Activated T-cell treated with anti-CD3 and anti-CD28 coated beads for 4 hours (primary cell): ENCODE results near the gene TMF1.

Experiments
- DNase-seq: peaks from one replicate; pipeline ENCODE4 v3.0.0-alpha.2; 2020

TMF1 gene

DNA sequence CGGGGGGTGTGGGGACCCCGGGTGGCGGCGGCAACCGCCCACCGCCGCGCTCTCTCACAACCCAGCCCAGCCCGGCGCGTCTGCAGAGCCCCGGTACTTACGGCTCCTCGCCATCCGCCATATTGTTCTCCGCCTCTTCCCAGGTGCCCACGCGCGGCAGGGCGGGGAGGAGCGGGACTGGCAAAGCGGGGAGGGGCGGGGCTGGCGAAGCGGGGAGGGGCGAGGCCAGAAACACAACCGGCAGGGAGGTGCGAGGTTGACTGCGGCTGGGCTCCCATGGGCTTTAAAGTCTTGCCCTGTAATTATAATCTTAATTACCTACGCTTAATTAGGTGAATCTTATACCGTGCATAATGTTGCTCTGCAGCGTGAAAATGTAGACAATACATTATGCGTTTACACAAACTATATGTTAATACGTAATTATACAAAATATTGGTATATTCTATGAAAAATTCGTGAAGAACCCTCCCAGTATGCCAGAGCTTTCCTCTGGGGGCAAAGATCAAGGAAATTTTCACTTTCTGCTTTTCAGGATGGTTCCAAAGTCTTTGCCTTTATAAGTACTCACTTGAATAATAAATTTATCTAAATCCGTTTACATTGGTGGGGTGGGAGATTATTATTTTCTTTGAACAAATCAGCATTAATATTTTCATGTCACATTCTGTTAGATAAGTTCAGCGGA, 28.2 kb upstream of the TMF1 start, which contains the start of gene UBA3:
UBA3 (minus strand) TSS at position 133 of the 688 bp plus-strand sequence; CDS start at position 121, 12 bp downstream.
- peak; percentile 92 for DNase-seq

DNA sequence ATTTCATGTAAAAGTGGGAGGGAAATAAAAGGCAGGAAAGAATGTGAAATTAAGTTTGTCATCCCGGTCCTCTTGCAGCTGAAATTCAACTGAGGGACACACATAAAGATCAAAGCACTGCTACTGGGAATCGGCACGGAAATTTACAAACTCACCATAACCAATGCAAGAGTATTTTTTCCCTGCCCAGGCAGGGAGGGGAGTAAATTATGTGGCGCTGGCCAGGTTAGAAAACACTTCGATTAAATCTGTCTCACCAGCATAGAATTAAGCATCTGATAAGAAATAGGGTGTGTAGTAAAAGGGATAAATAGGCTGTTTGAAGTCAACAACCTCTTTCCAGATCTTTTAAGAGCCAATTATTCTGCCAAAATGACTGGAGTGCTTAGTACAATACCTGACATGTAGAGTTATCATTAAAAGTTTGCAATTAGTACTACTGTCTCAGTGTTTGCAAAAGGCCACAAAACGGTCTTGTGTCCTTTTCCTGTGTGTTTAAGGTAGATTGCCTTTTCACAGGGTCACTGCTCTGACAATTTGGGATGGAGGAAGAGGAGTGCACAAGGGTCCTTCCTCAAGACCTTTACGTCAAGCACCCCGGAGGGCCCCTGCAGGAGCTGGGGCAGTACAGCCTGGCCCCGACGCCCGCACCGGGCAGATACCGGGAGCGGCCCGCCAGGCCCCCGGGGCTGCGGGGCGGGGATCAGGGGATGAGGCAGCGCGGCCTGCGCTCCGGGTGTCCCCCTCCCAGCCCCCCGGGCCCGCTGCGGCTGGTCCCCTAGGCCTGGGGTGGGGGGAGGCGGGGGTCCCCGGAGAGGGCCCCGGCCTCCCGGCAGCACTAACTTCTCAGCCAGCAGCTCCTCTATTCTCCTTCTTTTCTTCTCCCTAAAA, 27.4 kb upstream of the TMF1 start:
- DNase-seq: no peak

DNA sequence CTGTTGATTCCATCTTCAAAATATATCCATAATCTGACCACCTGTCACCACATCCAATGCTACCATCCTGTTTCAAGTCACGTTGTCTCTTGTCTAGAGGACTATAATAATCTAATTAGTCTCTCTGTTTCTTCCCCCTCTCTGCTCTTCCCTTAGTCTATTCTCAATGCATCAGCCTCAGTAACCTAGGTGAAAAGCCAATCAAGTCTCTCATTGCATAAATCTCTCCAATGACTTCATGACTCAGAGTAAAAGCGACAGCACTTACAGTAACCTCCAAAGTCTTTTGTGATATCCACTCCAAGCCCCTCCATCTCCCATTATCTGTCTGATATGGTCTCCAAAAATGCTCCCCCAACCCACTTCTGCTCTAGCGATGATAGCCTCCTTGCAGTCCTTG, 20.8 kb upstream of the TMF1 start:
- no peak for DNase-seq

DNA sequence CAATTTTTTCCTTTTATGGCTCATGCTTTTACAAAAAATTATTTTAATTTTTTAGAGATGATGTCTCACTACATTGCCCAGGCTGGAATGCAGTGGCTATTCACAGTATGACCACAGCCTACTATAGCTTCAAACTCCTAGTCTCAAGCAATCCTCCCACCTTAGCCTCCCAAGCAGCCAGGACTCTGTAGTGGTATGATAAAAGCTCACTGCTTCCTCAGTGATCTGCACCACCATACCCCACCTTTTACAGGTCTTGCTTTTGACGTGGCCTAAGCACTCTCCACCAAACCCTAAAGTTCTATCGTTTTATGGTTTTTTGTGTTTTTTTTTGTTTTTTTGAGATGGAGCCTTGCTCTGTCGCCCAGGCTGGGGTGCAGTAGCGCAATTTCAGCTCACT, 14.0 kb upstream of the TMF1 start:
- DNase-seq: no peak

DNA sequence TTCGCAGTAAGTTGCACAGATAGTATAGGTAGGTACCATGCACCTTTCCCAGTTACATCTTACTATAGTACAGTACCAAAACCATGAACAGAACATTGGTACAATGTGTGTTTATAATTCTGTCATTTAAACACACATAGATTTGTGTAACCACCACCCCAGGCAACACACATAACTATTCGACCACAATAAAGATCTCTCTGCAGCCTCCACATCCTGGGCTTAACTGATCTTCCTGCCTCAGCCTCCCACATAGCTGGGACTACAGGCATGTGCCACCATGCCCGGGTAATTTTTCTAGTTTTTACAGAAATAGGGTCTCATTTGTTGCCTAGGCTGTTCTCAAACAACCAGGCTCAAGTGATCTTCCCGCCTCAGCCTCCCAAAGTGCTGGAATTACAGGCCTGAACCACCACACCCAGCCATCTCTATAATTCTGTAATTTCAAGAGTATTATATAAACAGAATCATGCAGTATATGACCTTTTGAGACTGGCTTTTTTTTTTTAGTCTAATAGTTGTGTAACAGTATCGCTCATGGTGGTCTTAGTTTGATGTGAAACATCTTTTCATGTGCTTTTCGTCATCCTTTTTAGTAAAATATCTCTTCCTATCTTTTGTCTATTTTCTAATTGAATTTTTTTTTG, 13.3 kb upstream of the TMF1 start:
- no peak for DNase-seq

DNA sequence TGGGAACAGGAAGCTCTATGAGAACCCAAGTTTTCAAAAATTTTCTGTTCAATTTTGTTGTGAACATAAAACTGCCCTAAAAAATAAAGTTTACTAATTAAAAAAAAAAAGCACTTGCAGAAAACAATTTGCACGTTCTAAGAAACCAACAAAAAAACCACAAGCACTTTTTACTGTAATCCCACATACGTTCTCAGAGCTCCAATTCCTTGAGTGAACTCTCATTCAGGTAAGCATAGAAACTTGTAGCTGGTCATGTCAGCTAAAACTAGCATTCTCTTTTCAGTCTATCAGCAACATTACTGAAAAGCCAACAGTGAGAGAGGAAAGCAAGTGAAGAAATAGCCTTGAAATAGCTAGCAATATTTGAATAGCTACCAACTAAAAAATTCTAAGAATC, 11.5 kb upstream of the TMF1 start:
- DNase-seq: no peak

DNA sequence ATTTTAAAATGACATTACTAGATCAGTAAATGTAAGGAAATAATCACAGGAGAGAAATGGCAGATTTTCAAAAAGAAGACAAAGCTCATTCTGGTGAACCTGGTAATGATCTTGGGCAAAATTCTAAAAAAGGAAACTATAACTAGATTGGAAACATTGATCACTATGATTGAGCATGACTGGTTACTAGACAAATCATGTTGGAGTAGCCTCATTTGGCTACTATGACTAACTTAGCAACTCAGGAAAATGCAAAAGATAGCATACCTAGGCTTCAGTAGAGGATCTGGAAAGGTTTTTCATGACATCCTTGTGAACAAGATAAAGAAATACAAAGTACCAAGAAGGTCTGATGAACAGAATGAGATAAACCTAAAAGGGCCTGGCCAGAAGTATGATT, 7.6 kb upstream of the TMF1 start:
- DNase-seq: no peak

DNA sequence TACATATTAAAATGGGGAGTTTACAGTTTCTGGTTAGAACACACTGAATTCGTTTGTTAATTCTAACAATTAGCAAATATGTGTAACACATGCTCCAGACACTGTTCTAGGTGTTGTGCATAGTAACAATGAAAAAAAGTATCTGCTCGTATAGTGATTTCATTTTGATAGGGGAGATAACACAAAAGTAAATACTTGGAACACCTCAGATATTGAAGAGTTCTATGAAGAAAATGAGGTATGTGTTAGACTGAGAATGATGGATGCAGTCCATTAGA, 6.8 kb upstream of the TMF1 start:
- DNase-seq: no peak

DNA sequence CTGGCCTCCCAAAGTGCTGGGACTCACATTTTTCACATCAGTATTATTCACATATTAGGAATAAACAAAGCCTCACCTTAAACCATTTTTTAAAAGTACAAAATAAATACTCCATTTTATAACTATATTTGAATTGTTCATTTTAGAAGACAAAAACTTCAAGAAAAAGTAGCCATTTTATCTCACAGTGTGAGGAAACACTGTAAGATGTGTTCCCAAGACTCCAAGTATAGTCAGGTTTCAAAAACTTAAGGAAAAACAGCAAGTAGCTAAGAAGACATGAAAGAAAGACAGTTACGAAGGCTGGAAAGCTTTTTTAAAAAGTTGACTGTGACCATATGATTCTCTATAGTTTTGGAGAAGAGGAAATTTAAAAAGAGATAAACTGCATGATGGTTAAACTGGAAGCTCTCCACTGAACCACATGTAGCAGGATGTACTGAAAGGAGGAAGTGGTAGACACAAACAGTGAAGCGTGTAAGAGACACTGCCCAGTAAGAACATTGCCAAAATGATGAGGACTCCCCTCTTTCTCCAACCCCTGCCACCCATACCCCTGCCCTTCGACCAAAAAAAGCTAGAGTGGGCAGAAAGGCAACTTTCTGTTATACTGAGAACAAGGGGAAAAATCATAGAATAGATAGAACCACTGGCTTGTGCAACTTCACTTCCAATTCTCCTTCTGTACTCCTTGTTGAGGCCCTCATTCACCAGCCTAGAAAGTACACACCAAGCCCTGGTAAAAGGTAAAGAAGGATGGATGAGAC, 6.2 kb upstream of the TMF1 start:
- no peak for DNase-seq

DNA sequence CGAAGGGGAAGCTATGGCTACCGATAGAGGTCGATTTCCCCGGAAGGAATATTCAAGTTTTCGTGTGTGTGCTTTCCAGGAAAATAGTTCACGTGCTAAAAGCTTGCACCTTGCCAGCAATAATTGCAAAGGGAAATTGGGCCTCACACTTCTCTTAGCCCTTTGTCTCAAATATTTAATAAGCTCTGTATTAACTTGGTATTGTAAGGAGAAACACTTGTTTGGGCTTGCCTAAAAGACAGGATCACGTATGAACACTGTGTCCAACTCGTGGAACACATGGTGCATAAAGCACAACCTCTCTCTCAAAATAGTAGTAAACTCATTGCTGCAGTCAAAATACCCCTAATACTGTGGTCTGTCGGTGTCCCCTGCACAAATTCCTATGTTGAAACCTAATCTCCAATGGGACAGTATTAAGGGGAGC, 352 bp upstream of the TMF1 start:
- DNase-seq: no peak

DNA sequence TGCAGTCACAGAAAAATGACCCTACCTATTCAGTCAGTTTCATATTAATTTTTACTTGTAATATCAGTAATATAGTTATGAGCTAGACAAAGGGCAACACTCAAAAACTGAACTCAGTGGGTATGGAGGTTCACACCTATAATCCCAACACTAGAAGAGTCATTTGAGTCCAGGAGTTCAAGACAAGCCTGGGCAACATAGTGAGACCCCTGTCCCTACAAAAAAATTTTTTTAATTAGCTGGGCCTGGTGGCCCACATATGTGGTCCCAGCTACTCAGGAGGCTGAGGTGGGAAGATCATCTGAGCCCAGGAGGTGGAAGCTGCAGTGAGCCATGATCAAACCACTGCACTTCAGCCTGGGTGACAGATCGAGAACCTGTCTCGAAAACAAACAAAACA, 3.1 kb downstream of the TMF1 start:
- no peak for DNase-seq

DNA sequence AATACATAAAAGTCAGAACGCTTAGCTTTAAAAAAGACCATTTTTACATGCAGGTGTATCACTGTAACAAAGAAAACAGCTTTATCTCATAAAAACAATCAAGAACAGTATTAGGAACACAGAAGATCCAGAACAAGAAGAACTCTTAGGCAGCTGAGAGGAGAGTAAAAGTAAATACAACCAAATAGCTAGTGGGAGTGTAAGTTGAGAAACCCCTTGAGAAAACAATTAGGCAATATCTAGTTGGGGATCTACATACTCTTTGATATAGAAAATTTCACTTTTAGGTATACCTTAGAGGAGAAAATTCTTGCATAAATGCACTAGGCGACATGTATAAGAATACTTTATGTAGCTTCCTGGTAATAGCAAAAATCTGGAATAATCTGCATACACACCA, 7.5 kb downstream of the TMF1 start:
- DNase-seq: no peak

DNA sequence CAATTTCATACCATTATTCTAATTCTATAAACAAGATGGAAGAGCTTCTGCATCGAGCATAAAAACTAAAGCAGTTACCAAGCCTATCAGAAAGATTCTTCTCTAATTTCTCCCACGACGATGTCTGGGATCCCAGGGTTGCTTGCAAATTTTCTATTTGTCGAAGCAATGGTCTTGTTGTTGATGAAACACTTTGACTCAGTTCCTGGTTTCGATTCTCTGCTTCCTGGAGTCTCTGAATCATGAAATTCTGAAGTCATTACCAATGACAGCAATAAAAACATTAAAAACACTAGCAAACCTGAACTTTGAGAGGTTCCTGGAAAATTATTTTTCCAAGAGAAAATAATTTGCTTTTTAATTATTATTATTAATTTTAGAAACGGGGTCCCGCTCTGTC, 18.7 kb downstream of the TMF1 start:
- no peak for DNase-seq

DNA sequence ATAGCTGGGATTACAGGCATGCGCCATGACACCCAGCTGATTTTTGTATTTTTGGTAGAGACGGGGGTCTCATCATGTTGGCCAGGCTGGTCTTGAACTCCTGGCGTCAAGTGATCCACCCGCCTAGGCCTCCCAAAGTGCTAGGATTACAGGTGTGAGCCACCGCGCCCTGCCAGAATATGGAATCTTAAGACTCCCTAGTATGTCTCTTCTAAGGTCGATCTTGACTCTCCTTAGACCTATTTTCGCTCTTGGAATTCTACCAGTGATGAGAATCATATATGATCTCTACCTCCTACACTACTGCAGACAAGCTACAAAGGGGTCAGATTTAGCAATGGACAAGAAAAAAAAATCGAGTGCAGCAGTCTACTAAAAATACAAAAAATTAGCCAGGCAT, 19.4 kb downstream of the TMF1 start:
- DNase-seq: no peak

DNA sequence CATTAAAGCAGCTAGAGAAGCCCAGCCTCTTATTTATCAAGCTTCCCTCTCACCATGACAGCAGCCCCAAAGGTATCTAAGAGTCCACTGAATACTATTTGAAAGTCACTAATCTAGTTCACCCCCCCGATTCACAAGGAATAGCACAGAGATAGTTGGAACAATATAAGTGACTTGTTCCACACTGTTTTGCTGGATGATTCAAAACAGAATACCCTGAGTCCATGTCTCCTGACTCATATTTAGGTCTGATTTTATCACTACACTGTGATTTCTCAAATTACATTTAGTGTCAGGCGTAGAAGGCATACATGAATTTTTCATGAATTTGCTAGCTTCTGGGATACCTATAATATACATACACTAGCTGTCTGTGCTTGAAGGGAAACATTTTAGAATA, 20.0 kb downstream of the TMF1 start:
- no peak for DNase-seq

DNA sequence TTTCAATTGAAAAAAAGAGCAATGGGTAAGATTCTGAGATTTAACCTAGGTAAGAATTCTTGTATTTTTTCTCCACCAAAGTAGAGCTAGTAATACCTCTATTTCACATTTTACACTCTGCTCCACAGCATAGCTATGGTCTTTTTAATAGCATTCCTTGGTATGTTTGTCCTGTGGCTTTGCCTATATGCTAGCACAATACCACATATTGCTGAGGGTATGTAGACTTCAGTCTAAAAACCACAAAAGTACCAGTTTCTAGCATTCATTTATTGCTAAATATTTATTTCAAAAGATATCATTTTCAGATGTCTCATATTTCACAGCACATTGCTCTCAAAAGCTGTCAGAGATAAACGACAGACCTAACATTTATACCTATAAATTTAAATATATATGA, 20.5 kb downstream of the TMF1 start:
- DNase-seq: no peak

DNA sequence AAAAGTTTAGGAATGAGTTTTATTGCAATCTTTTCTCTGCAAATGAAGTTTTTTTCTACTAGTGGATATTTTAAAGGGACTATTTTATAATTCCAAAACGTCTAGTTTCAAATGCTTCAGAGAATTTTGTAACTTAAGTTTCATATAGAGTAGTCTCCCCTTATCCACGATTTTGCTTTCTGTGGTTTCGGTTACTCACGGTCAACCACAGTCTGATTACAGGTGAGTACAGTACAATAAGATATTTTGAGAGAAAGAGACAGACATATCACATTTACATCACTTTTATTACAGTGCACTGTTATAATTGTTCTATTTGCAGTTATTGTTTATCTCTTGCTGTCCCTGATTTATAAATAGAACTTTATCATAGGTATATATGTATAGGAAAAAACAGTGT, 31.3 kb downstream of the TMF1 start:
- DNase-seq: no peak

DNA sequence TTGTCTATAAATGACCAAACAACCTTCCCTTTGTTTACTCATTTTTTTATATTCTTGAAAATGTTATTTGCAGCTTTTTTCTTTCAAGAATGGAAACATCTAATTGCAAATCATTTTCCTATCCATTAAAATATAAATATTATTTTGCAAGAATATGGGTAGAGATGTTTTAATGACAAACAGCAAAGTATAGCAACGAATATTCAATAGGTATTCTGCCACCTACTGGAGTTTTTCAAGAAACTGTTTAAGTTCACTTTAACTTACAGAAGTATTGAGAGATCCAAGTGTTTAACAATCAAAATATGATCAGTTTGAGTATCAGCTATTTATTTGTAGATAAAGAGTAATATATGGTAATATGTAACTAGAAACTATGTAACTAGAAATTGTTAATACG, 31.7 kb downstream of the TMF1 start:
- no peak for DNase-seq

DNA sequence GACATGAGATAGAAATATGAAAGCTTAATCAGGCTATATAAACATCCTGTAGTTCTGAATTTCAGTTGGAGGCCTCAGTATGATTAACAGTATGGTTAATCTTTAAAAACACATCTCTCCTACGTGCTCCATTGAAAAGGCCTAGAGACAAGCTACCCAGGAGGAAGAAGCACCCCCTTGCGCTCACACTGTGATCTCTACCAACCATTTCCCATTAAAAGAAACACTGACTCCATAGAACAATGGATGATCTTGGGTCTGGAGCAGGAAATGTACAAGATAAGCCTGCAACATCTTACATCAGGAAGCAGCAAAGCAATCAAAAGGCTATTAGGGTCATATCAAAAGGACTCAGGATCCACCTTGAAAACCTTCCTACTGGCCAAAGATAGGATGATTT, 35.2 kb downstream of the TMF1 start:
- DNase-seq: no peak

DNA sequence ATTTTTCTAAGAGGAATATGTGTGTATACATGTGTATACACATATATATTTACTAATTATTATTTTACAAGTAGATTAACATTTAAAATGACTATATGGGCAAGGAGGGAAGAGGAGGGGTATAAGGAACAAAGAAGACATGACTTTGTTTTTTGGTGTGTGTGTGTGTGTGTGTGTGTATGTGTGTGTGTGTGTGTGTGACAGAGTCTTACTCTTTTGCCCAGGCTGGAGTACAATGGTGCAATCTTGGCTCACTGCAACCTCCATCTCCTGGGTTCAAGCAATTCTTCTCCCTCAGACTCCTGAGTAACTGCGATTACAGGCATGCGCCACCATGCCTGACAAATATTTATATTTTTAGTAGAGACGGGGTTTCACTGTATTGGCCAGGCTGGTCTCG, 36.0 kb downstream of the TMF1 start:
- no peak for DNase-seq

DNA sequence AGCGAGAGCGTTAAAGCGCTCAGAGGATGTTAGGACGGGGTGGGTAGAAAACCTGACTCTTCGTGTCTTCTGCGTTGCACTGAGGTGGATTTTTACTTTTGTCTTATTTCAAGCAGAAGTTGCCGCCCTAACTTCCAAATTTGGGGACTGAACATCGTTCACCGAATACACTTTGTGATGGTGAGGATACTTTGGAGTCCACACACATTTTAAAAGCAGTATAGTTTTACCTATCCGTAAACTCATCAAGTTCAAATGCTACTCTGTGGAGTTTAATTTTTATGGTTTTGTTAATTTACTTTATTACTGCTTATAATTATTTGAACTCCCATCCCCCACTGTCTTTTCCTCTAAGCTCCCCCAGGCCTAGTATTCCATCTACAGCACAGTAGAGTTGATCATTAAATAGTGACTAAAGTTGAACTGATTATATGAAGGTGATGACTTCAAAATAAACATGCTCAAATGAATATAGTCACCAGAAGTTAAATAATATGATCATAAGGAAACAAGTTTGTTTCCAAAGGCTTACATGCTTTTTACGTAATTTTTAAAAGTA, 38.0 kb downstream of the TMF1 start:
- no peak for DNase-seq

DNA sequence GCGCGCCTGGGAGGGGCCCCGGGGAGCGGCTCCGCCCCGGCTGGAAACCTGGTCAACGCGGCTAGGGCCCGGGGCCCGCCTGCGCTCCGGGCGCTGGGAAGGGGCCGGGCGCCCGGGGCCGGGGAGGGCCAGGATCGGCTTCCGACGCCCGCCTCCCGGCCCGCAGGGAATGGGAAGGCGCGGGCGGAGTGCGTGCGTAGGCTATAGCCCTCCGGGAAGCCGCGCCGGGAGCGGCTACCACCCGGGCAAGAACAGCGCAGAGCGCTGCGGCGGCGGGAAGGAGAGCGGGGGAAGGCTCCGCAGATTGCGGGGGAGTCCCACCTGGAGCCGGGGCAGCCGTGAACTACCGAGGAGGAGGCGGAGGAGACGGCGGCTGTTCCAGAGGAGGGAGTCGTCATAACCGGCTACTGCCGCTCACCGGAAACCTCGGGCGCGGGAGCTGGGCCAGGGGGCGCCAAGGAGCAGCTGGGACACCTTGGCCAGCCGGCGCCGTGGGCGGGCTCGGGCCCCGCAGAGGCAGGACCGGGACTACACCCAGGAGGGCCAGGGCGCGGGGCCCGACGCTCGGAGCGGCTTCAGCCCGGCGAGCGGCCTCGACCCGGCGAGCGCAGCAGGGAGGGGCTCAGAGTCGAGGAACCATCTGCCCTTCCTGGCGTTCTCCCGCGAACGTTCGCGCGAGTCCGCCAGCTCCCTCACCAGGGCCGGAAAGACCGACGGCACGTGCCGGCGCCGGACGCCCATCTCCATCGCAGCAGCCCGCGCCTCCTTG, 38.7 kb downstream of the TMF1 start, which contains the start of gene EOGT:
EOGT (minus strand) TSS at position 432 of the 769 bp plus-strand sequence. CDS start 3,838 bp downstream, outside the sequence.
- peak; percentile 66 for DNase-seq
